ENCODE results near the gene NTM.

The NTM gene

DNA sequence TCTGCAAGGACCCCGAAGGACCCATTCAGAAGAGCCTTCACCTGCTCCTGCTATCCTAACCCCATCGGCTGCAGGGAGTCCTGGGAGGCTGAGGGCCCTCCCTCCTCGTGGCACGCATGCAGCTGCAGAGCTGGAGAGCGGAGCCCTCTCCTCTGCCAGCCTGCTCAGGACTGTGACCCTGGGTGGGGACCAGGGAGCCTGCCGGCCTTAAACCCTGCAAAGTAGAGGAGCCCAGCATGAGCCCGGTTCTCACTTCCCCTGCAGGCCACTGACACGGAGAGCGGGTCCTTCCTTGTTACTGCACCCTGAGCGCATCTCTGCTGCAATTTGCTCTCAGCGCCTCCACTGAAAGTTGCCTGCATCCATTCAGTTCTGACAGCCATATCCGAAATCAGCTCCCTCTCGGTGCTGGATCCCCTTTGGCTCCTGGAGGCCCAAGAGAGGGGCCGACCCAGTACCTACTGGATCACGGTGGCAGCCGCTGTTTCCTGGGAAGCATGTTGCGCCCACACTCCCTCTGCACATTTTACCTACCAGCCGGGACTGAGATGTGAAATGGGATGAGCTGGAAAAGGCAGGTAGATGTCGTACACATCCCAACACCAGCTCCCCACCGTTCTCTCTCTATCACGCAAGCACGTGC is 312.1 kb downstream of the NTM start:
- POLR2A ChIA-PET, result no interaction called here
- TF ChIP-seq SALL2 (tag by site-specific recombination; IDR thresholded peaks at IDR 0.05; ENCODE audit: borderline replicate concordance) (no peak), ZNF654 (tag by site-specific recombination; IDR thresholded peaks at IDR 0.05; ENCODE audit: low read depth) (no peak), SCRT1 (tag by site-specific recombination; IDR thresholded peaks at IDR 0.05; ENCODE audit: borderline replicate concordance) (no peak), ZBTB48 (tag by site-specific recombination; IDR thresholded peaks at IDR 0.05) (no peak), EGR2 (tag by site-specific recombination; IDR thresholded peaks at IDR 0.05; ENCODE audit: low read depth) (no peak)
- TF ChIP-seq, protein P1, sequence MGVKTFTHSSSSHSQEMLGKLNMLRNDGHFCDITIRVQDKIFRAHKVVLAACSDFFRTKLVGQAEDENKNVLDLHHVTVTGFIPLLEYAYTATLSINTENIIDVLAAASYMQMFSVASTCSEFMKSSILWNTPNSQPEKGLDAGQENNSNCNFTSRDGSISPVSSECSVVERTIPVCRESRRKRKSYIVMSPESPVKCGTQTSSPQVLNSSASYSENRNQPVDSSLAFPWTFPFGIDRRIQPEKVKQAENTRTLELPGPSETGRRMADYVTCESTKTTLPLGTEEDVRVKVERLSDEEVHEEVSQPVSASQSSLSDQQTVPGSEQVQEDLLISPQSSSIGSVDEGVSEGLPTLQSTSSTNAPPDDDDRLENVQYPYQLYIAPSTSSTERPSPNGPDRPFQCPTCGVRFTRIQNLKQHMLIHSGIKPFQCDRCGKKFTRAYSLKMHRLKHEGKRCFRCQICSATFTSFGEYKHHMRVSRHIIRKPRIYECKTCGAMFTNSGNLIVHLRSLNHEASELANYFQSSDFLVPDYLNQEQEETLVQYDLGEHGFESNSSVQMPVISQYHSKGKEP (tag by site-specific recombination; IDR thresholded peaks at IDR 0.05), result no peak
- TF ChIP-seq, protein P2, sequence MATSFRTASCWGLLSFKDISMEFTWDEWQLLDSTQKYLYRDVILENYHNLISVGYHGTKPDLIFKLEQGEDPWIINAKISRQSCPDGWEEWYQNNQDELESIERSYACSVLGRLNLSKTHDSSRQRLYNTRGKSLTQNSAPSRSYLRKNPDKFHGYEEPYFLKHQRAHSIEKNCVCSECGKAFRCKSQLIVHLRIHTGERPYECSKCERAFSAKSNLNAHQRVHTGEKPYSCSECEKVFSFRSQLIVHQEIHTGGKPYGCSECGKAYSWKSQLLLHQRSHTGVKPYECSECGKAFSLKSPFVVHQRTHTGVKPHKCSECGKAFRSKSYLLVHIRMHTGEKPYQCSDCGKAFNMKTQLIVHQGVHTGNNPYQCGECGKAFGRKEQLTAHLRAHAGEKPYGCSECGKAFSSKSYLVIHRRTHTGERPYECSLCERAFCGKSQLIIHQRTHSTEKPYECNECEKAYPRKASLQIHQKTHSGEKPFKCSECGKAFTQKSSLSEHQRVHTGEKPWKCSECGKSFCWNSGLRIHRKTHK (tag by site-specific recombination; IDR thresholded peaks at IDR 0.05), result no peak
- TF ChIP-seq, protein P3, sequence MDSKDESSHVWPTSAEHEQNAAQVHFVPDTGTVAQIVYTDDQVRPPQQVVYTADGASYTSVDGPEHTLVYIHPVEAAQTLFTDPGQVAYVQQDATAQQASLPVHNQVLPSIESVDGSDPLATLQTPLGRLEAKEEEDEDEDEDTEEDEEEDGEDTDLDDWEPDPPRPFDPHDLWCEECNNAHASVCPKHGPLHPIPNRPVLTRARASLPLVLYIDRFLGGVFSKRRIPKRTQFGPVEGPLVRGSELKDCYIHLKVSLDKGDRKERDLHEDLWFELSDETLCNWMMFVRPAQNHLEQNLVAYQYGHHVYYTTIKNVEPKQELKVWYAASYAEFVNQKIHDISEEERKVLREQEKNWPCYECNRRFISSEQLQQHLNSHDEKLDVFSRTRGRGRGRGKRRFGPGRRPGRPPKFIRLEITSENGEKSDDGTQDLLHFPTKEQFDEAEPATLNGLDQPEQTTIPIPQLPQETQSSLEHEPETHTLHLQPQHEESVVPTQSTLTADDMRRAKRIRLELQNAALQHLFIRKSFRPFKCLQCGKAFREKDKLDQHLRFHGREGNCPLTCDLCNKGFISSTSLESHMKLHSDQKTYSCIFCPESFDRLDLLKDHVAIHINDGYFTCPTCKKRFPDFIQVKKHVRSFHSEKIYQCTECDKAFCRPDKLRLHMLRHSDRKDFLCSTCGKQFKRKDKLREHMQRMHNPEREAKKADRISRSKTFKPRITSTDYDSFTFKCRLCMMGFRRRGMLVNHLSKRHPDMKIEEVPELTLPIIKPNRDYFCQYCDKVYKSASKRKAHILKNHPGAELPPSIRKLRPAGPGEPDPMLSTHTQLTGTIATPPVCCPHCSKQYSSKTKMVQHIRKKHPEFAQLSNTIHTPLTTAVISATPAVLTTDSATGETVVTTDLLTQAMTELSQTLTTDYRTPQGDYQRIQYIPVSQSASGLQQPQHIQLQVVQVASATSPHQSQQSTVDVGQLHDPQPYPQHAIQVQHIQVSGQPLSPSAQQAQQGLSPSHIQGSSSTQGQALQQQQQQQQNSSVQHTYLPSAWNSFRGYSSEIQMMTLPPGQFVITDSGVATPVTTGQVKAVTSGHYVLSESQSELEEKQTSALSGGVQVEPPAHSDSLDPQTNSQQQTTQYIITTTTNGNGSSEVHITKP (tag by site-specific recombination; IDR thresholded peaks at IDR 0.05), result no peak
- TF ChIP-seq, protein P4, sequence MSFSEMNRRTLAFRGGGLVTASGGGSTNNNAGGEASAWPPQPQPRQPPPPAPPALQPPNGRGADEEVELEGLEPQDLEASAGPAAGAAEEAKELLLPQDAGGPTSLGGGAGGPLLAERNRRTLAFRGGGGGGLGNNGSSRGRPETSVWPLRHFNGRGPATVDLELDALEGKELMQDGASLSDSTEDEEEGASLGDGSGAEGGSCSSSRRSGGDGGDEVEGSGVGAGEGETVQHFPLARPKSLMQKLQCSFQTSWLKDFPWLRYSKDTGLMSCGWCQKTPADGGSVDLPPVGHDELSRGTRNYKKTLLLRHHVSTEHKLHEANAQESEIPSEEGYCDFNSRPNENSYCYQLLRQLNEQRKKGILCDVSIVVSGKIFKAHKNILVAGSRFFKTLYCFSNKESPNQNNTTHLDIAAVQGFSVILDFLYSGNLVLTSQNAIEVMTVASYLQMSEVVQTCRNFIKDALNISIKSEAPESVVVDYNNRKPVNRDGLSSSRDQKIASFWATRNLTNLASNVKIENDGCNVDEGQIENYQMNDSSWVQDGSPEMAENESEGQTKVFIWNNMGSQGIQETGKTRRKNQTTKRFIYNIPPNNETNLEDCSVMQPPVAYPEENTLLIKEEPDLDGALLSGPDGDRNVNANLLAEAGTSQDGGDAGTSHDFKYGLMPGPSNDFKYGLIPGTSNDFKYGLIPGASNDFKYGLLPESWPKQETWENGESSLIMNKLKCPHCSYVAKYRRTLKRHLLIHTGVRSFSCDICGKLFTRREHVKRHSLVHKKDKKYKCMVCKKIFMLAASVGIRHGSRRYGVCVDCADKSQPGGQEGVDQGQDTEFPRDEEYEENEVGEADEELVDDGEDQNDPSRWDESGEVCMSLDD (tag by site-specific recombination; IDR thresholded peaks at IDR 0.05), result no peak
- Histone ChIP-seq H3K36me3 (ENCODE audit: control insufficient read depth in 2 of 2, insufficient read depth in 1 of 2, low read length in 2 of 2) (no peaks in the 10 kb centered on the region), H3K9me3 (ENCODE audit: control insufficient read depth, insufficient read depth, low read depth, low read length) (no peaks in the 10 kb centered on the region), H3K4me1 (ENCODE audit: control insufficient read depth, insufficient read depth, low read length) (no peaks in the 10 kb centered on the region), H3K27ac (ENCODE audit: extremely low read depth, low read depth, low read length) (no peak overlapping the region), H3K4me3 (ENCODE audit: low read depth, low read length) (no peak overlapping the region)
- CTCF ChIA-PET, result interaction anchor here (0.6 to 4.0 kb wide), 5 partner anchors 9 to 618 kb away, joined by 3 to 14 read pairs (median 3); no protein-coding TSS in a partner anchor

DNA sequence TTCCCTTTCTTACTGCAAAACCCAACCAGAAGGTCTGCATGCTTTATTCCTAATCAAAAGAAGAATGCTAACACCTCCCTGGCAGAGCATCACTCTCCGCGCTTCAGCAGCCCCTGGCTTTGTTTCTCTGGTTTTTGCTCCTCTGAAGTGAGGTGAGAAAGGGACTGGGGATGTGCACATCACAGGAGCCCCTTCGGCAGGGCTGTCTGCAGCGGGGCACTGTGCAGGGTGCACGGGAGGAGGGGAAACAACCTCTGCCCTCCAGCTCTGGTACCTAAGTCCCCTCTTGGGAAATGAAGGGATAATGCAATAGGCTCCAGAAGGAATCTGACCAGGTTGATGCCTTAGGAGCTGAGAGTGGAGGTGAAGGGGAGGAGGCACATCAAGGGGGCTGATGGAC is 312.7 kb downstream of the NTM start:
- Histone ChIP-seq H3K4me1 (ENCODE audit: control insufficient read depth, insufficient read depth, low read length) (no peaks in the 10 kb centered on the region), H3K4me3 (ENCODE audit: low read depth, low read length) (no peak overlapping the region), H3K9me3 (ENCODE audit: control insufficient read depth, insufficient read depth, low read depth, low read length) (no peaks in the 10 kb centered on the region), H3K27ac (ENCODE audit: extremely low read depth, low read depth, low read length) (no peak overlapping the region), H3K36me3 (ENCODE audit: control insufficient read depth in 2 of 2, insufficient read depth in 1 of 2, low read length in 2 of 2) (no peaks in the 10 kb centered on the region)
- TF ChIP-seq ZNF426 (tag by site-specific recombination; IDR thresholded peaks at IDR 0.05) (no peak), ZNF266 (tag by site-specific recombination; IDR thresholded peaks at IDR 0.05; ENCODE audit: low read depth) (no peak), ZNF16 (tag by site-specific recombination; IDR thresholded peaks at IDR 0.05; ENCODE audit: low read depth) (no peak), ZNF529 (tag by site-specific recombination; IDR thresholded peaks at IDR 0.05; ENCODE audit: insufficient replicate concordance) (no peak)
- ChIA-PET POLR2A (no interaction called here), CTCF (interaction anchor here (0.6 to 5.7 kb wide), 6 partner anchors 9 to 618 kb away, joined by 3 to 32 read pairs (median 4); no protein-coding TSS in a partner anchor)

Data from HEK293 (cell line).